Vagina (tissue), 2 donors: ENCODE results near the gene SLC1A2.

Experiments
- POLR2A ChIP-seq, 2 donors: fragments of 450-650 bp; IDR thresholded peaks; one replicate each; pipeline ENCODE4 v1.6.1; 2017; ENCODE audit warnings: antibody characterized with exemption in 2 of 2, mild to moderate bottlenecking in 2 of 2, moderate library complexity in 2 of 2
- POLR2AphosphoS5 ChIP-seq, 2 donors: sonication (generic); formaldehyde crosslinking; IDR thresholded peaks; one replicate each; pipeline ENCODE4 v1.9.0; 2017; ENCODE audit warnings: antibody characterized with exemption in 2 of 2, mild to moderate bottlenecking in 2 of 2, low read depth in 1 of 2; ENCODE audit not compliant: insufficient read depth in 1 of 2
- TF ChIP-seq, protein P1 (sequence below), 3 experiments: fragments of 450-650 bp in 2 of 3; fragments of 200-600 bp in 1 of 3; sonication (generic) in 1 of 3; IDR thresholded peaks; one replicate each; pipeline ENCODE4 v1.5.1; 2017 to 2019; ENCODE audit warnings: antibody characterized with exemption in 3 of 3, mild to moderate bottlenecking in 2 of 3, moderate library complexity in 2 of 3

DNA sequence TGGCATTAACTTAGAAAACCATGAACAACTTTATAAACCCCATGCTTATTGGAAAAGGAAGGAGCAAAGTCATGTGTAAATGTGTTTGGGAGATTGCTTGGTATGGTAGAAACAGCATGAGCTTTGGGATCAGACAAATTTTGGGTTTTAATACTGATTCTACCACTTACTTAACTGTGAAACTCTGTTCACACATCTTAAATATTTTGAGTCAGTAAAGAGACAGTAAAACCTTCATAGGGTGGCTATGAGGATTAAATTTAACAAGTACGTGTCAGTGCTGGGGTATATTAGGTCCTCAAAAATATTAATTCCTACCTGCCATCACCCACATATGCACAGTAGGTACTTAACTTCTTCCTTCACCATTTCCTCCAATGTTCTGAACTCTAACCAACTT is 183.9 kb downstream of the SLC1A2 start:
- no peak for TF ChIP-seq POLR2A (IDR thresholded peaks at IDR 0.05)
- TF ChIP-seq, protein P1, sequence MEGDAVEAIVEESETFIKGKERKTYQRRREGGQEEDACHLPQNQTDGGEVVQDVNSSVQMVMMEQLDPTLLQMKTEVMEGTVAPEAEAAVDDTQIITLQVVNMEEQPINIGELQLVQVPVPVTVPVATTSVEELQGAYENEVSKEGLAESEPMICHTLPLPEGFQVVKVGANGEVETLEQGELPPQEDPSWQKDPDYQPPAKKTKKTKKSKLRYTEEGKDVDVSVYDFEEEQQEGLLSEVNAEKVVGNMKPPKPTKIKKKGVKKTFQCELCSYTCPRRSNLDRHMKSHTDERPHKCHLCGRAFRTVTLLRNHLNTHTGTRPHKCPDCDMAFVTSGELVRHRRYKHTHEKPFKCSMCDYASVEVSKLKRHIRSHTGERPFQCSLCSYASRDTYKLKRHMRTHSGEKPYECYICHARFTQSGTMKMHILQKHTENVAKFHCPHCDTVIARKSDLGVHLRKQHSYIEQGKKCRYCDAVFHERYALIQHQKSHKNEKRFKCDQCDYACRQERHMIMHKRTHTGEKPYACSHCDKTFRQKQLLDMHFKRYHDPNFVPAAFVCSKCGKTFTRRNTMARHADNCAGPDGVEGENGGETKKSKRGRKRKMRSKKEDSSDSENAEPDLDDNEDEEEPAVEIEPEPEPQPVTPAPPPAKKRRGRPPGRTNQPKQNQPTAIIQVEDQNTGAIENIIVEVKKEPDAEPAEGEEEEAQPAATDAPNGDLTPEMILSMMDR (IDR thresholded peaks at IDR 0.05), result no peak
- no peak for TF ChIP-seq POLR2AphosphoS5 (IDR thresholded peaks at IDR 0.05; ENCODE audit: insufficient read depth in 1 of 2, low read depth in 1 of 2)
